OCI-LY7 (cell line): ENCODE results near the gene OR4D6. TPM values are rescaled to one million over a fixed set of nuclear protein-coding genes. Genes with fewer than 3 reads are reported as not detected.

Experiments
- Bru-seq: library from RNA; stranded (reverse); fragments of 400-500 nt; gene quantifications from one replicate; lab custom pipeline; 2021; lab: Mats Ljungman, UMichigan
- BruChase-seq, 2 experiments: library from RNA; stranded (reverse); fragments of 400-500 nt; gene quantifications; one replicate each; lab custom pipeline; 2021; lab: Mats Ljungman, UMichigan
- BruUV-seq: library from RNA; stranded (reverse); fragments of 400-500 nt; replicated peaks from 2 replicates; lab custom pipeline; 2021; lab: Mats Ljungman, UMichigan
- CTCF ChIA-PET: fragments of 300-600 bp; sonication (Branson Sonifier 250); formaldehyde crosslinking; loops from one replicate; lab custom pipeline; 2022; ENCODE audit warnings: antibody characterized with exemption; ENCODE audit not compliant: unreplicated experiment; lab: Charles Lee
- POLR2A ChIA-PET: fragments of 300-600 bp; sonication (Branson Sonifier 250); formaldehyde crosslinking; loops from one replicate; lab custom pipeline; 2022; ENCODE audit warnings: antibody characterized with exemption; lab: Charles Lee
- DNase-seq: peaks from one replicate; pipeline ENCODE4 v3.0.0-alpha.2; 2015; ENCODE audit warnings: low spot score
- H2AFZ ChIP-seq: fragments of 200-600 bp; sonication (generic), shearing (Covaris generic); 2 replicates; pipeline ENCODE4 v1.6.1; 2014; ENCODE audit warnings: mild to moderate bottlenecking, antibody characterized with exemption, low read length, moderate library complexity
- H3K27ac ChIP-seq: fragments of 200-600 bp; sonication (generic); 2 replicates; pipeline ENCODE4 v1.5.1; 2014; ENCODE audit warnings: mixed run types, low read depth, mild to moderate bottlenecking, moderate library complexity, low read length, inconsistent platforms; ENCODE audit not compliant: poor library complexity, severe bottlenecking
- H3K36me3 ChIP-seq: fragments of 200-600 bp; sonication (generic); 2 replicates; pipeline ENCODE4 v1.6.1; 2014; ENCODE audit warnings: mild to moderate bottlenecking, antibody characterized with exemption, low read length, moderate library complexity, mixed read lengths; ENCODE audit not compliant: insufficient read depth
- H3K4me1 ChIP-seq: fragments of 200-600 bp; sonication (generic); 2 replicates; pipeline ENCODE4 v1.5.1; 2014; ENCODE audit warnings: mild to moderate bottlenecking, low read length; ENCODE audit not compliant: insufficient read depth, poor library complexity, severe bottlenecking
- H3K4me2 ChIP-seq: fragments of 200-600 bp; sonication (generic); 2 replicates; pipeline ENCODE4 v1.6.1; 2014; ENCODE audit warnings: mild to moderate bottlenecking, low read length
- H3K4me3 ChIP-seq: fragments of 200-600 bp; sonication (generic); 2 replicates; pipeline ENCODE4 v1.5.1; 2014; ENCODE audit warnings: mild to moderate bottlenecking, low read depth, low read length; ENCODE audit not compliant: poor library complexity, severe bottlenecking
- H3K79me2 ChIP-seq: fragments of 200-600 bp; sonication (generic); 2 replicates; pipeline ENCODE4 v1.6.1; 2016; ENCODE audit warnings: low read depth, mild to moderate bottlenecking, low read length, moderate library complexity, mixed read lengths; ENCODE audit not compliant: insufficient read depth
- H3K9me2 ChIP-seq: fragments of 200-600 bp; sonication (generic); 2 replicates; pipeline ENCODE4 v1.6.1; 2016; ENCODE audit warnings: mild to moderate bottlenecking, low read length, mixed read lengths; ENCODE audit not compliant: insufficient read depth
- H3K9me3 ChIP-seq: fragments of 200-600 bp; sonication (generic); 2 replicates; pipeline ENCODE4 v1.6.1; 2014; ENCODE audit warnings: mild to moderate bottlenecking, mixed run types, low read length, mixed read lengths
- H4K20me1 ChIP-seq: fragments of 200-600 bp; sonication (generic); 2 replicates; pipeline ENCODE4 v1.6.1; 2014; ENCODE audit warnings: mild to moderate bottlenecking, antibody characterized with exemption, low read length, moderate library complexity, mixed read lengths; ENCODE audit not compliant: insufficient read depth
- CTCF ChIP-seq: fragments of 200-600 bp; sonication (generic); conservative IDR thresholded peaks from 2 replicates; pipeline ENCODE4 v1.5.1; 2014; ENCODE audit warnings: mild to moderate bottlenecking, antibody characterized with exemption, low read length, moderate library complexity, mixed read lengths
- EZH2phosphoT487 ChIP-seq: fragments of 200-600 bp; sonication (generic); IDR thresholded peaks from 2 replicates; pipeline ENCODE4 v1.6.1; 2018; ENCODE audit warnings: low read depth, borderline replicate concordance, mild to moderate bottlenecking, mixed run types, antibody characterized with exemption, low read length, moderate library complexity, mixed read lengths
- intact Hi-C: fragments of 100-400 bp; cut with micrococcal nuclease; formaldehyde crosslinking; loops from one replicate; pipeline ENCODE4 v1.10.0; 2022; ENCODE audit not compliant: unreplicated experiment
- long read RNA-seq: library from polyadenylated mRNA; stranded (forward); transcript quantifications from one replicate; pipeline ENCODE4 v2.0.0, GENCODE V29; 2022
- total RNA-seq, 2 experiments: library from RNA; depleted of rRNA in 1 of 2; stranded (reverse); fragments of >200 nt in 1 of 2; shearing (Covaris generic) in 1 of 2; gene quantifications; 2 replicates each; pipeline ENCODE4 v1.2.3, GENCODE V29; 2014 to 2022

Gene OR4D6
- total RNA-seq (2014; rRNA removed; shearing (Covaris generic)) (not detected in 2 replicates), total RNA-seq (2022) (not detected in 2 replicates), Bru-seq, nascent RNA (not detected), BruChase-seq, experiment 1, labeled RNA remaining after a 6-hour chase (not detected), BruChase-seq, experiment 2, labeled RNA remaining after a 2-hour chase (not detected)
- long read RNA-seq, result 0 reads

- Histone ChIP-seq H3K4me3 (no peak within 1 kb of the TSS), H3K79me2 (no peaks in the 10 kb centered on the region), H3K36me3 (no peaks in the 10 kb centered on the region), H4K20me1 (no peaks in the 10 kb centered on the region), H3K4me2 (no peak within 1 kb of the TSS), H3K27ac (no peak within 1 kb of the TSS), H3K4me1 (no peaks in the 10 kb centered on the region), H2AFZ (no peak within 1 kb of the TSS), H3K9me2 (no peaks in the 10 kb centered on the region), H3K9me3 (no peaks in the 10 kb centered on the region)
- TF ChIP-seq EZH2phosphoT487 (no peak), CTCF (no peak)
- CTCF ChIA-PET, result no interaction called here
- intact Hi-C loops, result loop anchor here (1.0 kb wide), 1 partner anchor 9 kb away; no protein-coding TSS in a partner anchor
- POLR2A ChIA-PET, result no interaction called here
- no TSS peak for BruUV-seq
- no peak for DNase-seq
Measured at GRCh38 chr11:59456661-59457060, at the start of gene OR4D6. OR4D6 (plus strand) TSS chr11:59456961; CDS start chr11:59456961, 0 bp downstream.

DNA sequence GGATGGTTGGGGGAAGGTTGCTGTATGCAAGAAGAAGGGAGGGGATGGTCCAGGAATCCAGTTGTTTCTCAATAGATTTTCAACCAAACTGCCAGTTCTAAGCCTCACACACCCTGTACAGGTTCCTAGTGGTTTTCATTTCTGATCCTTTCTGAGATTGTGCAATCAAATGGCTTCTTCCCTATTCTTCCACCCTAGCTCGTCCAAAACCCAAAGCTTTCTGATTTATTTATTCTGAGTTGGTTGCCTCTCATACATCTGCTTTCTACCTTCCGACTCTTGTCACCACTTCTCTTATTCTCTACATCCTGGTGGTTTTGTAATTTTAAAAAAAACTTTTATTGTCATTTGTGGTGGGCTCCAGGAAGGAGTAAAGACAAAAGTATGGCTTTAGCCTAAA is 43.1 kb upstream of the OR4D6 start:
- no peaks in the 10 kb centered on the region for H4K20me1 ChIP-seq
- H3K79me2 ChIP-seq, result no peaks in the 10 kb centered on the region
- H3K9me2 ChIP-seq, result no peaks in the 10 kb centered on the region
- no peak overlapping the region for H3K27ac ChIP-seq
- TF ChIP-seq CTCF (no peak), EZH2phosphoT487 (no peak)
- BruUV-seq, result no TSS peak
- H2AFZ ChIP-seq, result no peak overlapping the region
- H3K4me3 ChIP-seq, result no peak overlapping the region
- DNase-seq, result no peak
- CTCF ChIA-PET, result no interaction called here
- H3K9me3 ChIP-seq, result no peaks in the 10 kb centered on the region
- POLR2A ChIA-PET, result no interaction called here
- no peak overlapping the region for H3K4me2 ChIP-seq
- H3K36me3 ChIP-seq, result no peaks in the 10 kb centered on the region
- intact Hi-C loops, result no loop called here
- no peaks in the 10 kb centered on the region for H3K4me1 ChIP-seq

DNA sequence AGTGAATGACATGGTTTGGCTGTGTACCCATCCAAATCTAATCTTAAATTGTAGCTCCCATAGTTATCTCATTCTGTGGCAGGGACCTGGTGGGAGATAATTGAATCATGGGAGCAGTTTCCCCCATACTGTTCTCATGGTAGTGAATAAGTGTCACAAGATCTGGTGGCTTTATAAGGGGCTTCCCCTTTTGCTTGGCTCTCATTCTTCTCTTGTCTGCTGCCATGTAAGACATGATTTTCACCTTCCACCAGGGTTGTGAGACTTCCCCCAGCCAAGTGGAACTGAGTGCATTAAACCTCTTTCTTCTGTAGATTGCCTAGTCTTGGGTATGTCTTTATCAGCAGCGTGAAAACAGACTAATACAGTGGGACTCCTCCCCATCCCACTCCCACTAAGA is 41.6 kb upstream of the OR4D6 start:
- no peaks in the 10 kb centered on the region for H4K20me1 ChIP-seq
- no peaks in the 10 kb centered on the region for H3K79me2 ChIP-seq
- no peaks in the 10 kb centered on the region for H3K9me2 ChIP-seq
- H3K27ac ChIP-seq, result no peak overlapping the region
- POLR2A ChIA-PET, result no interaction called here
- no peaks in the 10 kb centered on the region for H3K36me3 ChIP-seq
- H3K4me3 ChIP-seq, result no peak overlapping the region
- CTCF ChIA-PET, result interaction anchor here (0.6 kb wide), 1 partner anchor 889 kb away, joined by 3 read pairs; no protein-coding TSS in a partner anchor
- no peak for DNase-seq
- H3K4me2 ChIP-seq, result no peak overlapping the region
- TF ChIP-seq CTCF (no peak), EZH2phosphoT487 (no peak)
- H2AFZ ChIP-seq, result no peak overlapping the region
- H3K4me1 ChIP-seq, result no peaks in the 10 kb centered on the region
- intact Hi-C loops, result no loop called here
- H3K9me3 ChIP-seq, result no peaks in the 10 kb centered on the region
- BruUV-seq, result no TSS peak
